ENCODE data around the gene RASD2.

RASD2 gene

GRCh38 chr22:35544189-35544588 lies 3.6 kb downstream of the RASD2 start:
- Mint-ChIP-seq H3K4me1 (peaks cover 8% of the 10 kb centered on the region), H3K27ac (no peak overlapping the region), H3K9me3 (no peaks in the 10 kb centered on the region), H3K27me3 (peaks cover 45% of the 10 kb centered on the region), H3K4me3 (no peak overlapping the region)
- DNase-seq (no peak), ATAC-seq (peak; percentile 65)

- peaks cover 45% of the 10 kb centered on the region for H3K27me3 Mint-ChIP-seq
- H3K4me3 Mint-ChIP-seq: no peak overlapping the region
- no peak for ATAC-seq
- H3K27ac Mint-ChIP-seq: peak overlapping the region in 1 of 2 donors; percentile 13
- no peak for DNase-seq
- H3K9me3 Mint-ChIP-seq: no peaks in the 10 kb centered on the region
- peaks cover 8% of the 10 kb centered on the region for H3K4me1 Mint-ChIP-seq
Observed at GRCh38 chr22:35544827-35545226, 4.2 kb downstream of the RASD2 start.

- peaks cover 8% of the 10 kb centered on the region for H3K4me1 Mint-ChIP-seq
- H3K27me3 Mint-ChIP-seq: peaks cover 35% of the 10 kb centered on the region
- DNase-seq (no peak), ATAC-seq (no peak)
- H3K4me3 Mint-ChIP-seq: no peak overlapping the region
- H3K27ac Mint-ChIP-seq: no peak overlapping the region
- no peaks in the 10 kb centered on the region for H3K9me3 Mint-ChIP-seq
Observed at GRCh38 chr22:35546886-35547285, 6.3 kb downstream of the RASD2 start.

DNA sequence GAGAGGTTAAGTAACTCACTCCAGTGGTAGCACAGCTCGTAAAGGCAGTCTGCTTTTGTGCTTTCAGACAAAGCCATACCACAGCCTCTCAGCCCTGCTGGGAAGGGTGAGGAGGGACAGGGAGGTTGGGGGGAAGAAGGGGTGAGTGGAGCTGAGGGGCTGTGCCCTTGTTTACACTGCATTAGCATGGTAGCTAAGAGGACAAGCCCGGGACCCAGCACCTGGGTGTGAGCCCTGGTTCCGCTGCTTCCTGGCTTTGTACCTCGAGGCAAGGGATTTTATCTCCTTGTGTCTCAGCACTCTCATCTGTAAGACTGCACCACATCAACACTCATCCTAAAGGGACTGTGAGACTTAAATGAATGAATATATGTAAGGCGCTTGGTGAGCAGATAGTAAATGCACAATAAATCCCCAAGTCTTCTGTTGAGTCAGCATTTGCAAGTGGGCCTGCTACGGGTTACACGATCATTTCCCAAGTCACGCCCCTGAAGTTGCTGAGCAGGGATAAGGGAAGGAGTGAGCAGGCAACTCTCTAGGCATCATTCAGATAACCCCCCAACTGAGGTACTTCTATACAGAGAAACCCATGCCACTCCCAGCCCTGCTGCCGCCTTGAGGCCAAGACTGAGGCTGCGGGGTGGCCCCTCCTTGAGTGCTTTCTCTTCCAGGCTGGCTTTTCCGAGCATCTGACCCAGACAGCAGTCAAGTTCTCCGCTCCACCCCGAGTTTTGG lies 7.5 kb downstream of the RASD2 start:
- Mint-ChIP-seq H3K4me1 (peaks cover 19% of the 10 kb centered on the region), H3K4me3 (no peak overlapping the region), H3K27me3 (peaks cover 23% of the 10 kb centered on the region), H3K9me3 (no peaks in the 10 kb centered on the region), H3K27ac (no peak overlapping the region)
- DNase-seq (no peak), ATAC-seq (no peak)

GRCh38 chr22:35548722-35549112 lies 8.1 kb downstream of the RASD2 start:
- no peak for DNase-seq
- Mint-ChIP-seq H3K4me1 (peaks cover 21% of the 10 kb centered on the region), H3K27ac (no peak overlapping the region), H3K4me3 (no peak overlapping the region), H3K9me3 (no peaks in the 10 kb centered on the region), H3K27me3 (peaks cover 17% of the 10 kb centered on the region)
- ATAC-seq: no peak

DNA sequence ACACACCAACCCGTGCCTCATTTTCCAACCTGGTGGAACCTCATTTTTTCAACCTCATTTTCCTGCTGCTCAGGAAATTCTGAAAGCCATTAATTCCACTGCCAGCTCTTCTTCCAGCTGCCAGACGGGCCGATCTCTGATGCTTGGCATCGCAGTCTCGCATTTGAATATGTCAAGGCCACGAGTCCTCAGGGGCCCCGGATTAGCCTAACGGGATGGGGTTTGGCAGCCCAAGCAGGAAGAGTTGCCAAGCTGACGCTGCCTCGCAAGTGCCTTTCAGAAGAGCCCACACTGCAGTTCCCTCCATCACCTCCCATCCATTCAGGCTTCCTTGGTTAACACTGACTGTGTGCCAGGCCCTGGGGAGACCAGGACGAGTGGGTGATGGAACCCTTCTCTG lies 8.7 kb downstream of the RASD2 start:
- Mint-ChIP-seq H3K27me3 (peaks cover 11% of the 10 kb centered on the region), H3K27ac (no peak overlapping the region), H3K4me3 (no peak overlapping the region), H3K9me3 (no peaks in the 10 kb centered on the region), H3K4me1 (peaks cover 23% of the 10 kb centered on the region)
- no peak for DNase-seq
- no peak for ATAC-seq

- H3K27ac Mint-ChIP-seq: no peak overlapping the region
- no peak overlapping the region for H3K4me3 Mint-ChIP-seq
- ATAC-seq (no peak), DNase-seq (no peak)
- peaks cover 27% of the 10 kb centered on the region for H3K4me1 Mint-ChIP-seq
- H3K27me3 Mint-ChIP-seq: peaks cover 8% of the 10 kb centered on the region
- no peaks in the 10 kb centered on the region for H3K9me3 Mint-ChIP-seq
Observed at GRCh38 chr22:35551549-35552177, 11.0 kb downstream of the RASD2 start.

GRCh38 chr22:35552196-35552842 lies 11.7 kb downstream of the RASD2 start:
- Mint-ChIP-seq H3K27ac (peak overlapping the region in 1 of 2 donors; percentile 80), H3K9me3 (no peaks in the 10 kb centered on the region), H3K27me3 (peaks cover 9% of the 10 kb centered on the region), H3K4me3 (peak overlapping the region in 1 of 2 donors; percentile 11), H3K4me1 (peaks cover 27% of the 10 kb centered on the region)
- ATAC-seq (peak; percentile 95), DNase-seq (peak; percentile 81 to 84)

- ATAC-seq (no peak), DNase-seq (no peak)
- peaks cover 14% of the 10 kb centered on the region for H3K27me3 Mint-ChIP-seq
- peaks cover 28% of the 10 kb centered on the region for H3K4me1 Mint-ChIP-seq
- H3K27ac Mint-ChIP-seq: no peak overlapping the region
- peak overlapping the region in 1 of 2 donors; percentile 11 for H3K4me3 Mint-ChIP-seq
- no peaks in the 10 kb centered on the region for H3K9me3 Mint-ChIP-seq
Observed at GRCh38 chr22:35552846-35553245, 12.2 kb downstream of the RASD2 start.

DNA sequence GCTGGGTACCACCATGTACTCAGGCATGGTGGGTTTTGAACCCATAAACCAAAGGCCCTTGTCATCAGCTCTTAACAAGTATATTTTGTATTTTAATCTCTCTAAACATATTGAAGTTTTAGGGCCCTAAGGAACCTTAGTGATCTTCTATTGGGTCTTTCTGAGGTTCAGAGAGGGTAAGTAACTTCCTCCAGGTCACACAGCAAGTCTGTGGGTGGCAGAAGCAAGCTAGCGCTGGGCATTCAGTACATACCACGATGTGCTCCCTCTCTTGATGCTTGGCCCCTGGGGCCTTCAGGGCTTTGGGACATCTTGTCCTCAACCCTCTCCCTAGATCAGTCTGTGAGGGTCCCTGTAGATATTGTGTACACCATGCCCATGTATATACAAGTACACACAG lies 12.7 kb downstream of the RASD2 start:
- peaks cover 19% of the 10 kb centered on the region for H3K27me3 Mint-ChIP-seq
- H3K9me3 Mint-ChIP-seq: no peaks in the 10 kb centered on the region
- peaks cover 32% of the 10 kb centered on the region for H3K4me1 Mint-ChIP-seq
- H3K27ac Mint-ChIP-seq: no peak overlapping the region
- no peak for DNase-seq
- H3K4me3 Mint-ChIP-seq: no peak overlapping the region
- no peak for ATAC-seq

- H3K9me3 Mint-ChIP-seq: no peaks in the 10 kb centered on the region
- H3K4me3 Mint-ChIP-seq: no peak overlapping the region
- H3K27ac Mint-ChIP-seq: no peak overlapping the region
- ATAC-seq: no peak
- H3K4me1 Mint-ChIP-seq: peaks cover 32% of the 10 kb centered on the region
- DNase-seq: no peak
- H3K27me3 Mint-ChIP-seq: peaks cover 19% of the 10 kb centered on the region
Observed at GRCh38 chr22:35554297-35554845, 13.7 kb downstream of the RASD2 start.

GRCh38 chr22:35555483-35555890 lies 14.9 kb downstream of the RASD2 start:
- Mint-ChIP-seq H3K27ac (no peak overlapping the region), H3K9me3 (no peaks in the 10 kb centered on the region), H3K4me1 (peaks cover 32% of the 10 kb centered on the region), H3K27me3 (peaks cover 27% of the 10 kb centered on the region), H3K4me3 (no peak overlapping the region)
- DNase-seq (no peak), ATAC-seq (no peak)

- Mint-ChIP-seq H3K27ac (no peak overlapping the region), H3K27me3 (peaks cover 32% of the 10 kb centered on the region), H3K9me3 (no peaks in the 10 kb centered on the region), H3K4me3 (no peak overlapping the region), H3K4me1 (peaks cover 32% of the 10 kb centered on the region)
- ATAC-seq (no peak), DNase-seq (no peak)
Observed at GRCh38 chr22:35555946-35556547, 15.4 kb downstream of the RASD2 start.

DNA sequence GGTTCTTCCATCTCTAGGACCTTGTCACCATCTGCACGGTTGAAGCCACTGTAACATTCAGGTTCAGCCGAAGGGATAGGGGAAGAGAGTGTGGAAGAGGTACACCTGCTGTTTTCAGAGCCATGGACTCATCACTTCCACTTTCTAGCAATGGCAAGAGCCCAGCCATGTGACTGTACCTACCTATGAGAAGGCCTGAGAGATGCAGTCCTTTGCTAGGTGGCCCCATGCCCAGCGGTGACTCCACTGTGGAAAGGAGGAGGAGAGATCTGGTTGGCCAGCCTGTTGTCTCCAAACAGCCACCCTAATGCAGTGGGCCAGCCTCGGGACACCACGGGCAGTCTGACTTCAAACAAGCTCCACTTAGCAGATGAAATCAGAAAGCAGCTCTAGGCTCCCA lies 16.0 kb downstream of the RASD2 start:
- ATAC-seq (no peak), DNase-seq (no peak)
- Mint-ChIP-seq H3K4me3 (no peak overlapping the region), H3K27ac (no peak overlapping the region), H3K4me1 (peaks cover 36% of the 10 kb centered on the region), H3K27me3 (peaks cover 38% of the 10 kb centered on the region), H3K9me3 (no peaks in the 10 kb centered on the region)

GRCh38 chr22:35558031-35558430 lies 17.4 kb downstream of the RASD2 start:
- DNase-seq (no peak), ATAC-seq (peak; percentile 53)
- Mint-ChIP-seq H3K4me1 (peaks cover 32% of the 10 kb centered on the region), H3K4me3 (no peak overlapping the region), H3K27me3 (peaks cover 45% of the 10 kb centered on the region), H3K9me3 (no peaks in the 10 kb centered on the region), H3K27ac (peak overlapping the region in 1 of 2 donors; percentile 47)
